Gastroesophageal sphincter (tissue), 4 donors: ENCODE results near the gene GSTA1. TPM values are rescaled to one million over a fixed set of nuclear protein-coding genes. Genes with fewer than 3 reads are reported as not detected.
"Not testable (repeated sequence)": the region's sequence is repeated elsewhere in the genome, so short reads cannot be mapped to it uniquely, and the experiment has no call there.

Experiments used
- ATAC-seq: fragments of 150-250 bp; one replicate; pipeline ENCODE4 v1.9.1; 2016; ENCODE audit warnings: mild to moderate bottlenecking, moderate library complexity
- H3K27ac ChIP-seq, 4 donors: fragments of 200-600 bp; sonication (generic) in 3 of 4; 1 replicate in 3 of 4; 2 replicates in 1 of 4; pipeline ENCODE4 v1.5.1; 2016 to 2019
- H3K27me3 ChIP-seq: fragments of 200-600 bp; sonication (generic); one replicate; pipeline ENCODE4 v1.5.1; 2019
- H3K36me3 ChIP-seq, 2 donors: fragments of 200-600 bp; sonication (generic); one replicate each; pipeline ENCODE4 v1.5.1; 2019; ENCODE audit warnings: control low read depth in 1 of 2
- H3K4me1 ChIP-seq, 3 donors: fragments of 200-600 bp; sonication (generic); 1 replicate in 2 of 3; 2 replicates in 1 of 3; pipeline ENCODE4 v1.5.1; 2016 to 2019; ENCODE audit warnings: control low read depth in 2 of 3
- H3K4me3 ChIP-seq, 2 donors: fragments of 200-600 bp; sonication (generic); one replicate each; pipeline ENCODE4 v1.5.1; 2019; ENCODE audit warnings: mild to moderate bottlenecking in 1 of 2, moderate library complexity in 1 of 2
- H3K9me3 ChIP-seq, 3 donors: fragments of 200-600 bp; sonication (generic); one replicate each; pipeline ENCODE4 v1.5.1; 2017 to 2019; ENCODE audit warnings: control low read depth in 2 of 3
- EP300 ChIP-seq: sonication (generic); formaldehyde crosslinking; IDR thresholded peaks from one replicate; pipeline ENCODE4 v1.6.1; 2017; ENCODE audit warnings: antibody characterized with exemption, mild to moderate bottlenecking
- POLR2A ChIP-seq, 2 donors: fragments of 450-650 bp; IDR thresholded peaks; one replicate each; pipeline ENCODE4 v1.6.1; 2017; ENCODE audit warnings: antibody characterized with exemption in 2 of 2, mild to moderate bottlenecking in 2 of 2, moderate library complexity in 1 of 2
- POLR2AphosphoS5 ChIP-seq: sonication (generic); formaldehyde crosslinking; IDR thresholded peaks from one replicate; pipeline ENCODE4 v1.6.1; 2017; ENCODE audit warnings: antibody characterized with exemption
- WGBS, 2 donors: methylation state at CpG; one replicate each; pipeline ENCODE4 v1.1.5; 2018; ENCODE audit warnings: low coverage in 1 of 2; 5-methylcytosine and 5-hydroxymethylcytosine counted together
- total RNA-seq, 4 donors: library from RNA; depleted of rRNA; stranded (reverse); fragments of >200 nt; gene quantifications; one replicate each; pipeline ENCODE4 v1.1.0, GENCODE V29; 2016
- TF ChIP-seq, protein P1 (sequence below), 4 experiments: fragments of 200-600 bp in 2 of 4; fragments of 450-650 bp in 2 of 4; sonication (generic) in 1 of 4; IDR thresholded peaks; one replicate each; pipeline ENCODE4 v1.5.1; 2017 to 2019; ENCODE audit warnings: antibody characterized with exemption in 4 of 4, mild to moderate bottlenecking in 2 of 4, moderate library complexity in 2 of 4

GSTA1 gene
- total RNA-seq, 4 donors from 2014 or later: not detected

DNA sequence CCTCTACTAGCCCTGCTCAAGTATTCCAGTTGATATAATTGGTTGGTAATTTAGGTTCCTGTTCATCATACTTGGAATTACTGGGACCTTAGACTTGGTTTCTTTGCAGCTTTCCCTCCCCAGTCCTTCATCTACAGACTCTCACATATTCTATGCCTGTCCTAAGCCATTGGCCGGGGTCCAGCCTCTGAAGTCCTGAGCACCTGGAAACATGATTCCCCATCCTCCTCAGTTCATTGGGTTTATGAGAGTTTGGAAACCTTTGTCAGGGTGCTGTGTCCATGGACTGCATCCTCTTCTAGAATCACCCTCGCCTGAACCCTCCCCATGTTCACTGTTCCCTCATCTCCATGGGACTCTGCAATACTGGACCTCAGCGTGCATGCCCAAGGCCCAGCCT, 49.2 kb downstream of the GSTA1 start:
- no peaks in the 10 kb centered on the region for H3K4me1 ChIP-seq
- WGBS, 2 donors: 100% methylated on average over 1 of the region's 3 CpGs; no CpG with 5 or more reads in 1 of the 2 donors
- no peaks in the 10 kb centered on the region for H3K36me3 ChIP-seq
- TF ChIP-seq POLR2A (IDR thresholded peaks at IDR 0.05) (no peak), EP300 (no peak), POLR2AphosphoS5 (no peak)
- TF ChIP-seq, protein P1, sequence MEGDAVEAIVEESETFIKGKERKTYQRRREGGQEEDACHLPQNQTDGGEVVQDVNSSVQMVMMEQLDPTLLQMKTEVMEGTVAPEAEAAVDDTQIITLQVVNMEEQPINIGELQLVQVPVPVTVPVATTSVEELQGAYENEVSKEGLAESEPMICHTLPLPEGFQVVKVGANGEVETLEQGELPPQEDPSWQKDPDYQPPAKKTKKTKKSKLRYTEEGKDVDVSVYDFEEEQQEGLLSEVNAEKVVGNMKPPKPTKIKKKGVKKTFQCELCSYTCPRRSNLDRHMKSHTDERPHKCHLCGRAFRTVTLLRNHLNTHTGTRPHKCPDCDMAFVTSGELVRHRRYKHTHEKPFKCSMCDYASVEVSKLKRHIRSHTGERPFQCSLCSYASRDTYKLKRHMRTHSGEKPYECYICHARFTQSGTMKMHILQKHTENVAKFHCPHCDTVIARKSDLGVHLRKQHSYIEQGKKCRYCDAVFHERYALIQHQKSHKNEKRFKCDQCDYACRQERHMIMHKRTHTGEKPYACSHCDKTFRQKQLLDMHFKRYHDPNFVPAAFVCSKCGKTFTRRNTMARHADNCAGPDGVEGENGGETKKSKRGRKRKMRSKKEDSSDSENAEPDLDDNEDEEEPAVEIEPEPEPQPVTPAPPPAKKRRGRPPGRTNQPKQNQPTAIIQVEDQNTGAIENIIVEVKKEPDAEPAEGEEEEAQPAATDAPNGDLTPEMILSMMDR (IDR thresholded peaks at IDR 0.05): no peak
- H3K9me3 ChIP-seq: peaks cover 0 to 14% (median 0%) of the 10 kb centered on the region in 3 donors
- no peak overlapping the region for H3K4me3 ChIP-seq
- no peak overlapping the region for H3K27ac ChIP-seq
- H3K27me3 ChIP-seq: no peaks in the 10 kb centered on the region
- no peak for ATAC-seq

DNA sequence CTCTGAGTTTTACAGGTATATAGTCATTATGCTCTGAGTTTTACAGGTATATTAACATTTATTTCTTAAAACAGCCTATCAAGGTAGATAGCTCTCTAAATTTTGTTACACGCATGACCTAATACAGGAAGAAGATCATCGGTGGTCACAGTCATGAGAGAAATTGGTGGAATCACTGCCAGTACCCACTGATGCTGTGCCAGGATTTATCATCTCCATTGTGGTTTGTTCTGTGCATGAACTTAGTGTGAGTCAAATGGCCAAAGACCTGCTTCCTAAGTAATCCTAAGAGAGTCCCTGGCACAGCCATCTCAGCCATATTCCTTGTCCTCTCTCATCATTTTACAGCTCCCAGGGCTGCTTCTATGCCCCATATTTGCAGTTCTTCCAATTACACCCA, 50.5 kb downstream of the GSTA1 start:
- 82 to 88% methylated on average over 2 of the region's 2 CpGs for WGBS, 2 donors
- not testable (repeated sequence) for H3K27ac ChIP-seq, H3K27me3 ChIP-seq, H3K4me1 ChIP-seq, ATAC-seq, H3K36me3 ChIP-seq, H3K4me3 ChIP-seq
- H3K9me3 ChIP-seq: peaks cover 0 to 14% (median 0%) of the 10 kb centered on the region in 3 donors

DNA sequence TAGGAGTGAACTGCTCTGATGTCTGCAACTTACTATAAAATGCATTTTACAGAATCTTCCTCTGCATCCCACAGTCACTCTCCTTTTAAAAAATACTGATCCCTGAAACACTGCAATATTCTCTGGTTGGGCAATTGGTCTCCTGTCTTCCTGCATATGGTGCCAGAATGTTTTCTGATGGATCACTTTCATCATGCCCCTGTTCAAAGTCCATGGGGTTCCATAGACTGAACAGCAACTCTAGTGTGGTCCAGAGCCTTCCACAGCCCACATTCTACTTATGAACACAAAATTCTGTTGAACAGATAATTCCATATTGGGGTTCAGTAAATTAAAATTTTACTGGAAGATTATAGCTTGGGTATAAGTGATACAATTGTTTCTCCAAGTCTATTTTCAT, 51.3 kb downstream of the GSTA1 start:
- TF ChIP-seq POLR2A (IDR thresholded peaks at IDR 0.05) (no peak), POLR2AphosphoS5 (no peak), EP300 (no peak)
- TF ChIP-seq, protein P1 (IDR thresholded peaks at IDR 0.05): no peak

DNA sequence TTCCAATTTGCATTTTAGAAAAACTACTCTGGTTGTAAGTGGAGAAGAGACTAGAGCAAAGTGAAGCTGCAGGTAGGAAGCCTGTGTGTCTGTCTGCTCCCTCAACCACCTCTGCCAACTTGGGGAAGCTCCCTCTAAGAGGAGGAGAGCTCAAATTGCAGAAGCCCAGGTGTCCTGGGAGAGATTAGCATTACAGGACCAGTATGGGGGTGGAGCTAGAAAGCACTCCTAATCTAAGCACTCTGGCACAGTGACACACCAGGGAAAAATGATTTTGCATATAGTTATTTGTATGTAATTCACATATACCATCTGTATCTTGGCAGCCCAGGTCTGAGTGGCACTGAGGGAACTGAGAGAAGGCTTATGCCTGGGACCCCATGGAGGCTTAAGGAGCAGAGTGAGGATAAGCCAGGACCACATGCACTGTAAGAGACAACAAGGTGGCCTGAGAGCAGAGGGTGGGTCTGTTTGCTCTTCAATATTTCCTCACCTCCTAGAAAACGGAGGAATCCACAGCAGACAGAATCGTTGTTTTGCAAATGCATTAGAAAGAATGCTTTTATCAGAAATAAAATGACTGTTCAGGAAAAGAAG, 54.0 kb downstream of the GSTA1 start:
- H3K27ac ChIP-seq: no peak overlapping the region
- no peaks in the 10 kb centered on the region for H3K4me1 ChIP-seq
- H3K27me3 ChIP-seq: no peaks in the 10 kb centered on the region
- ATAC-seq: no peak
- H3K4me3 ChIP-seq: no peak overlapping the region
- peaks cover 0 to 14% (median 0%) of the 10 kb centered on the region in 3 donors for H3K9me3 ChIP-seq
- 54 to 70% methylated on average over 2 of the region's 2 CpGs for WGBS, 2 donors
- no peaks in the 10 kb centered on the region for H3K36me3 ChIP-seq
- TF ChIP-seq POLR2A (IDR thresholded peaks at IDR 0.05): no peak
- no peak for TF ChIP-seq EP300
- no peak for TF ChIP-seq POLR2AphosphoS5
- TF ChIP-seq, protein P1 (IDR thresholded peaks at IDR 0.05): no peak

More for the DNA sequence above, 51.3 kb downstream of the GSTA1 start:
- Histone ChIP-seq H3K27ac (no peak overlapping the region), H3K4me3 (no peak overlapping the region), H3K27me3 (no peaks in the 10 kb centered on the region), H3K9me3 (peaks cover 0 to 14% (median 0%) of the 10 kb centered on the region in 3 donors), H3K36me3 (no peaks in the 10 kb centered on the region), H3K4me1 (no peaks in the 10 kb centered on the region)
- ATAC-seq: no peak

DNA sequence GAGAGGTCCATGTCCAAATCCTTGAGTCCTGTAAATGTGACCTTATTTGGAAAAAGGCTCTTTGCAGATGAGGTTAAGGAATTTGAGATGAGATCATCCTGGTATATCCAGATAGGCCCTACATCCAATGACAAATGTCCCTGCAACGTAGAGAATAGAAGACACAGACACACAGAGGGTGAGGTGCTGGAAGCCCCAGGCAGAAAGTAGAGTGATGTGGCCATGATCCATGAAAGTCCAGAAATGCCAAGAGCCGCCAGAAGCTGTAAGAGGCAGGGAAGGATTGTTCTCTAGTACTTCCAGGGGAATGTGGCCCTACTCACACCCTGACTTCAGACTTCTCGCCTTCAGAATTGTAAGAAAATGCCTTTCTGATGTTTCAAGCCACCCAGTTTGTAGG, 56.3 kb downstream of the GSTA1 start:
- H3K4me3 ChIP-seq, H3K4me1 ChIP-seq, ATAC-seq, H3K27ac ChIP-seq, H3K36me3 ChIP-seq, H3K27me3 ChIP-seq: not testable (repeated sequence)
- H3K9me3 ChIP-seq: peaks cover 0 to 14% (median 0%) of the 10 kb centered on the region in 3 donors
- 48 to 70% methylated on average over 2 to 3 of the region's 3 CpGs for WGBS, 2 donors

DNA sequence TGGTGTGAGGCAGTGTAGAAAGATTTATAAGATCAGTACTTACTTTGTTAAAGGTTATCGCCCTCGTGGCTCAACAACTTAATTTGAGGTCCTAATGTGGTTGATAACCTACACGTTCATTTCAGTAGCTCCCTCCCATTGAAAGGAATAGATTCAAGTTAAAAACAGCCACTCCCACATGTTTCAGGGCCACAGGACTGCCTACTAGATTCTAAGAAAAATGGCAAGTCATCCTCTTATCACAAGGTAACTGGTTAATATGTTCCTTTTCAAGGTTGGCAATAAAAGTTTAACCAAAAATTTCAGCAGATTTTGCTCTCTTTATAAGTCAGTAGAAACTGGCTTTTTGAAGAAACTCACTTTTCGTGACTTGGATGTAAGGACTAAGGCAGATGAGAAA, 57.4 kb downstream of the GSTA1 start:
- Histone ChIP-seq H3K4me3 (no peak overlapping the region), H3K27ac (no peak overlapping the region), H3K4me1 (no peaks in the 10 kb centered on the region), H3K9me3 (peaks cover 0 to 12% (median 0%) of the 10 kb centered on the region in 3 donors), H3K27me3 (no peaks in the 10 kb centered on the region), H3K36me3 (no peaks in the 10 kb centered on the region)
- ATAC-seq: no peak
- no peak for TF ChIP-seq EP300
- no peak for TF ChIP-seq POLR2AphosphoS5
- TF ChIP-seq, protein P1 (IDR thresholded peaks at IDR 0.05): no peak
- no peak for TF ChIP-seq POLR2A (IDR thresholded peaks at IDR 0.05)
- 57 to 73% methylated on average over 4 of the region's 4 CpGs for WGBS, 2 donors
